HepG2 (cell line): ENCODE measurements around the gene RAB6B. TPM values are rescaled to one million over a fixed set of nuclear protein-coding genes. Genes with fewer than 3 reads are reported as not detected.

Experiments used
- CC2D1A ChIP-seq: sonication (generic); formaldehyde crosslinking; IDR thresholded peaks from 2 replicates; pipeline ENCODE4 v1.8.1; 2023; ENCODE audit warnings: mild to moderate bottlenecking, missing genetic modification reagents
- MIER3 ChIP-seq: IDR thresholded peaks from 2 replicates; pipeline ENCODE4 v1.6.1; 2016; ENCODE audit warnings: missing compliant biosample characterization, borderline replicate concordance
- NFIC ChIP-seq: IDR thresholded peaks from 2 replicates; pipeline ENCODE4 v1.6.1; 2012; ENCODE audit warnings: mild to moderate bottlenecking, low read length, inconsistent platforms
- NFKBIZ ChIP-seq: IDR thresholded peaks from 2 replicates; pipeline ENCODE4 v1.6.1; 2018; ENCODE audit warnings: missing genetic modification reagents, missing compliant biosample characterization
- RBM39 ChIP-seq: fragments of 200-400 bp; formaldehyde crosslinking; IDR thresholded peaks from one replicate; pipeline ENCODE4 v1.6.1; 2018; ENCODE audit warnings: antibody characterized with exemption, mild to moderate bottlenecking, low read depth, low read length; ENCODE audit not compliant: poor library complexity, severe bottlenecking
- polyA plus RNA-seq, 8 experiments: library from polyadenylated mRNA; depleted of rRNA in 3 of 8; stranded (reverse) in 7 of 8; unstranded in 1 of 8; fragments of >200 nt; fragmentation: Illumina TruSeq in 4 of 8; extraction: Trizol in 4 of 8; gene quantifications; 2 replicates each; pipeline versions ENCODE4 v1.2.1 to v1.2.3, GENCODE V29; 2011 to 2016; ENCODE audit warnings: low read depth in 4 of 8, missing spikeins in 1 of 8, mixed read lengths in 1 of 8; ENCODE audit not compliant: insufficient read depth in 1 of 8
- total RNA-seq, 5 experiments: library from RNA; depleted of rRNA; stranded (reverse); fragments of >200 nt; fragmentation: Illumina TruSeq; extraction: Trizol; gene quantifications; 2 replicates each; pipeline ENCODE4 v1.2.3, GENCODE V29; 2016; ENCODE audit warnings: low read depth in 1 of 5
- TF ChIP-seq, protein P1 (sequence below): sonication (generic); formaldehyde crosslinking; IDR thresholded peaks from 2 replicates; pipeline ENCODE4 v1.4.0; 2020; ENCODE audit warnings: missing genetic modification reagents
- TF ChIP-seq, protein P2 (sequence below): sonication (generic); formaldehyde crosslinking; IDR thresholded peaks from 2 replicates; pipeline ENCODE4 v1.5.0; 2020; ENCODE audit warnings: mild to moderate bottlenecking, missing genetic modification reagents
- TF ChIP-seq, protein P3 (sequence below): sonication (generic); formaldehyde crosslinking; IDR thresholded peaks from 2 replicates; pipeline ENCODE4 v1.4.0; 2020; ENCODE audit warnings: missing genetic modification reagents, low read depth, mild to moderate bottlenecking, borderline replicate concordance

The RAB6B gene
- total and polyA plus RNA-seq, 2 of the 13 experiments (the other 11 are each of a cell fraction or from before 2014, with no cell fraction given), result 0.16 TPM; not detected in 1

DNA sequence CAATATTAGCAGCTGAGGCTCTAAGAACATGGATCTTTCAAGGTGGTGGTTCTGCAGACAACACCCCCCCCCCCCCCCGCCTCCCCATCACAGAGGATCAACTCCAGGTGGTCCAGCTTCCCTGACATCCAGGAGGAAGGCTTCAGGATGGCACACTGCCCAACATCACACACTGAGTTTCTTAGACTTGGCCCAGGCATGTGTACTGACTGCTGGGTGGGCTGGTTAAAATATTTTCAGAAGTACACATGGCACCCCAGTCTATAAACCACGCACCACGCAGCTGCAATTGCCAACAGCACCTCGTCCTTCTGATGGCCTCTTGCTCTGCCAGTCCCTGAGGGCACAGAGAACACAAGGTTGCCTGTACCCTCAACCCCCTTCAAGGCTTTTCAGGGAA is 68.0 kb downstream of the RAB6B start (continued):
- TF ChIP-seq, protein P1, sequence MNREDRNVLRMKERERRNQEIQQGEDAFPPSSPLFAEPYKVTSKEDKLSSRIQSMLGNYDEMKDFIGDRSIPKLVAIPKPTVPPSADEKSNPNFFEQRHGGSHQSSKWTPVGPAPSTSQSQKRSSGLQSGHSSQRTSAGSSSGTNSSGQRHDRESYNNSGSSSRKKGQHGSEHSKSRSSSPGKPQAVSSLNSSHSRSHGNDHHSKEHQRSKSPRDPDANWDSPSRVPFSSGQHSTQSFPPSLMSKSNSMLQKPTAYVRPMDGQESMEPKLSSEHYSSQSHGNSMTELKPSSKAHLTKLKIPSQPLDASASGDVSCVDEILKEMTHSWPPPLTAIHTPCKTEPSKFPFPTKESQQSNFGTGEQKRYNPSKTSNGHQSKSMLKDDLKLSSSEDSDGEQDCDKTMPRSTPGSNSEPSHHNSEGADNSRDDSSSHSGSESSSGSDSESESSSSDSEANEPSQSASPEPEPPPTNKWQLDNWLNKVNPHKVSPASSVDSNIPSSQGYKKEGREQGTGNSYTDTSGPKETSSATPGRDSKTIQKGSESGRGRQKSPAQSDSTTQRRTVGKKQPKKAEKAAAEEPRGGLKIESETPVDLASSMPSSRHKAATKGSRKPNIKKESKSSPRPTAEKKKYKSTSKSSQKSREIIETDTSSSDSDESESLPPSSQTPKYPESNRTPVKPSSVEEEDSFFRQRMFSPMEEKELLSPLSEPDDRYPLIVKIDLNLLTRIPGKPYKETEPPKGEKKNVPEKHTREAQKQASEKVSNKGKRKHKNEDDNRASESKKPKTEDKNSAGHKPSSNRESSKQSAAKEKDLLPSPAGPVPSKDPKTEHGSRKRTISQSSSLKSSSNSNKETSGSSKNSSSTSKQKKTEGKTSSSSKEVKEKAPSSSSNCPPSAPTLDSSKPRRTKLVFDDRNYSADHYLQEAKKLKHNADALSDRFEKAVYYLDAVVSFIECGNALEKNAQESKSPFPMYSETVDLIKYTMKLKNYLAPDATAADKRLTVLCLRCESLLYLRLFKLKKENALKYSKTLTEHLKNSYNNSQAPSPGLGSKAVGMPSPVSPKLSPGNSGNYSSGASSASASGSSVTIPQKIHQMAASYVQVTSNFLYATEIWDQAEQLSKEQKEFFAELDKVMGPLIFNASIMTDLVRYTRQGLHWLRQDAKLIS (CRISPR knock-in tag), result no peak
- TF ChIP-seq NFKBIZ (CRISPR knock-in tag) (no peak), RBM39 (no peak), MIER3 (CRISPR knock-in tag) (no peak), NFIC (no peak), CC2D1A (CRISPR knock-in tag) (no peak)
- TF ChIP-seq, protein P2, sequence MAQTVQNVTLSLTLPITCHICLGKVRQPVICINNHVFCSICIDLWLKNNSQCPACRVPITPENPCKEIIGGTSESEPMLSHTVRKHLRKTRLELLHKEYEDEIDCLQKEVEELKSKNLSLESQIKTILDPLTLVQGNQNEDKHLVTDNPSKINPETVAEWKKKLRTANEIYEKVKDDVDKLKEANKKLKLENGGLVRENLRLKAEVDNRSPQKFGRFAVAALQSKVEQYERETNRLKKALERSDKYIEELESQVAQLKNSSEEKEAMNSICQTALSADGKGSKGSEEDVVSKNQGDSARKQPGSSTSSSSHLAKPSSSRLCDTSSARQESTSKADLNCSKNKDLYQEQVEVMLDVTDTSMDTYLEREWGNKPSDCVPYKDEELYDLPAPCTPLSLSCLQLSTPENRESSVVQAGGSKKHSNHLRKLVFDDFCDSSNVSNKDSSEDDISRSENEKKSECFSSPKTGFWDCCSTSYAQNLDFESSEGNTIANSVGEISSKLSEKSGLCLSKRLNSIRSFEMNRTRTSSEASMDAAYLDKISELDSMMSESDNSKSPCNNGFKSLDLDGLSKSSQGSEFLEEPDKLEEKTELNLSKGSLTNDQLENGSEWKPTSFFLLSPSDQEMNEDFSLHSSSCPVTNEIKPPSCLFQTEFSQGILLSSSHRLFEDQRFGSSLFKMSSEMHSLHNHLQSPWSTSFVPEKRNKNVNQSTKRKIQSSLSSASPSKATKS (CRISPR knock-in tag), result no peak
- TF ChIP-seq, protein P3, sequence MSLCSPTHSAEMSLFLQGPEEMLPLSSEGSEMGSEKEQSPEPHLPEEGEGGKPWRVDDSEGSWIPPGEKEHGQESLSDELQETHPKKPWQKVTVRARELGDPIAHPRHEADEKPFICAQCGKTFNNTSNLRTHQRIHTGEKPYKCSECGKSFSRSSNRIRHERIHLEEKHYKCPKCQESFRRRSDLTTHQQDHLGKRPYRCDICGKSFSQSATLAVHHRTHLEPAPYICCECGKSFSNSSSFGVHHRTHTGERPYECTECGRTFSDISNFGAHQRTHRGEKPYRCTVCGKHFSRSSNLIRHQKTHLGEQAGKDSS (CRISPR knock-in tag), result no peak
